ENCODE measurements around the gene ASB1. TPM values are rescaled to one million over a fixed set of nuclear protein-coding genes. Genes with fewer than 3 reads are reported as not detected.

The ASB1 gene
- total and polyA plus RNA-seq, 10 of the 15 experiments (the other 5 are each of a cell fraction or from before 2014, with no cell fraction given), result 5.2 to 31.2 (median 25.8) TPM

- intact Hi-C loops (cut with micrococcal nuclease; ENCODE audit: unreplicated experiment), result no loop called here
- ChIA-PET RAD21 (ENCODE audit: unreplicated experiment) (no interaction called here), SMC1A (ENCODE audit: uncharacterized antibody, unreplicated experiment) (interaction anchor here (1.1 kb wide), 1 partner anchor 20 kb away, joined by 3 read pairs; no protein-coding TSS in a partner anchor), POLR2A (no interaction called here), CTCF (no interaction called here)
- whole genome bisulfite sequencing (ENCODE audit: insufficient coverage, insufficient replicate concordance, low lambda C conversion rate, missing lambda C conversion rate), result 24% methylated on average over 7 of the region's 7 CpGs
- in situ Hi-C loops (cut with MboI), result no loop called here
- no peak for FAIRE-seq
- no peaks in the 10 kb centered on the region for H3K9me3 ChIP-seq (replicated peaks; ENCODE audit: control insufficient read depth, insufficient read depth, low read length)
- H3K4me1 ChIP-seq (ENCODE audit: control insufficient read depth, insufficient read depth, low read length), result peaks cover 15% of the 10 kb centered on the region
- DNase-seq (ENCODE audit: low read depth, low spot score), result no peak
- TF ChIP-seq NR2F1 (conservative IDR thresholded peaks at IDR 0.05) (no peak), ZNF622 (IDR thresholded peaks at IDR 0.05) (no peak), MTA2 (IDR thresholded peaks at IDR 0.05; ENCODE audit: low read depth) (no peak), ZZZ3 (IDR thresholded peaks at IDR 0.05; ENCODE audit: control insufficient read depth, insufficient read length, low read depth) (no peak), NRF1 (conservative IDR thresholded peaks at IDR 0.05; ENCODE audit: low read depth, low read length) (no peak), BCL11A (IDR thresholded peaks at IDR 0.05; ENCODE audit: low read depth, low read length) (no peak), CEBPB (IDR thresholded peaks at IDR 0.05; ENCODE audit: borderline replicate concordance in 1 of 2, low read depth in 2 of 2, low read length in 2 of 2) (no peak), KAT2A (conservative IDR thresholded peaks at IDR 0.05; ENCODE audit: control insufficient read depth, low read depth, low read length) (no peak), SMC3 (IDR thresholded peaks at IDR 0.05; ENCODE audit: borderline replicate concordance, low read length) (no peak), NFYB (IDR thresholded peaks at IDR 0.05; ENCODE audit: insufficient read depth, low read depth, low read length) (no peak), FOXM1 (IDR thresholded peaks at IDR 0.05; ENCODE audit: low read depth, low read length) (no peak), TCF3 (IDR thresholded peaks at IDR 0.05; ENCODE audit: borderline replicate concordance, insufficient read depth, low read depth, low read length) (no peak), CTCF (IDR thresholded peaks at IDR 0.05 in 2 of 3, conservative IDR thresholded peaks at IDR 0.05 in 1 of 3; ENCODE audit: control insufficient read depth in 2 of 3, extremely low read depth in 1 of 3, insufficient read depth in 1 of 3, low read depth in 3 of 3, low read length in 3 of 3) (no peak), IKZF1 (conservative IDR thresholded peaks at IDR 0.05) (no peak)
- H3K4me2 ChIP-seq (ENCODE audit: control insufficient read depth, insufficient read depth), result no peak overlapping the region
- no peak overlapping the region for H3K4me3 ChIP-seq
- no peak overlapping the region for H3K9ac ChIP-seq (ENCODE audit: control insufficient read depth, insufficient read depth, low read length)
- H3K27ac ChIP-seq (ENCODE audit: control insufficient read depth, insufficient read depth), result no peak overlapping the region
- no peaks in the 10 kb centered on the region; a peak in 2 of 4 replicates for H3K27me3 ChIP-seq (replicated peaks in 1 of 2; ENCODE audit: control insufficient read depth in 2 of 2, insufficient read depth in 2 of 2, low read length in 1 of 2)
- H4K20me1 ChIP-seq (ENCODE audit: control insufficient read depth, insufficient read depth), result no peaks in the 10 kb centered on the region
- no TSS peak for BruUV-seq (replicated peaks)
- H3K36me3 ChIP-seq (ENCODE audit: control insufficient read depth in 2 of 2, insufficient read depth in 2 of 2, low read length in 1 of 2), result no peaks in the 10 kb centered on the region
- no peaks in the 10 kb centered on the region for H3K79me2 ChIP-seq (ENCODE audit: control insufficient read depth, insufficient read depth, low read length)
- ATAC-seq, result no peak
- H2AFZ ChIP-seq (ENCODE audit: control insufficient read depth, low read depth, low read length), result no peak overlapping the region
These were observed 70.9 kb downstream of the ASB1 start for GRCh38 chr2:238497610-238498005.

All from GM12878 (cell line).